HepG2 (cell line): Measurements from ENCODE around the gene CCS. TPM values are rescaled to one million over a fixed set of nuclear protein-coding genes. Genes with fewer than 3 reads are reported as not detected.

Experiments
- ATAC-seq: fragments of 200-7000 bp; cut with Tn5 transposase; 3 replicates; pipeline ENCODE4 v1.9.1; 2020; ENCODE audit warnings: mild to moderate bottlenecking, moderate library complexity
- BruUV-seq: library from RNA; stranded (reverse); fragments of 400-500 nt; replicated peaks from 2 replicates; lab custom pipeline; 2021; lab: Mats Ljungman, UMichigan
- CTCF ChIA-PET: fragments of 300-600 bp; formaldehyde crosslinking; extraction: SDS; loops from one replicate; lab custom pipeline; 2021; ENCODE audit warnings: low total read pairs, inconsistent platforms, low intra/inter-chr PET ratio; lab: Yijun Ruan, JAX
- POLR2A ChIA-PET: fragments of 350-600 bp; sonication (Branson Sonifier 250); formaldehyde crosslinking; loops from one replicate; lab custom pipeline; 2020; ENCODE audit warnings: antibody characterized with exemption, inconsistent platforms; lab: Yijun Ruan, JAX
- DNase-seq: peaks from one replicate; pipeline ENCODE4 v3.0.0-alpha.2; 2015; ENCODE audit warnings: low spot score
- FAIRE-seq: peaks from 3 replicates; lab custom pipeline; 2011; peaks lifted over from hg19 to GRCh38; lab: Jason Lieb, UNC
- H2AFZ ChIP-seq: one replicate; pipeline ENCODE4 v1.6.1; 2011; ENCODE audit warnings: low read length, inconsistent platforms
- H3K27ac ChIP-seq: fragments of 300-600 bp; 3 replicates; pipeline ENCODE4 v1.8.0; 2011; ENCODE audit warnings: mixed run types, mild to moderate bottlenecking, mixed read lengths, low read length, inconsistent platforms; ENCODE audit not compliant: insufficient read depth; ENCODE audit errors: extremely low read length
- H3K27me3 ChIP-seq, 2 experiments: fragments of 200-600 bp in 1 of 2; 2 replicates in 1 of 2; 3 replicates in 1 of 2; pipeline versions ENCODE4 v1.6.0 to v1.8.0; 2011; ENCODE audit warnings: low read length in 2 of 2, mild to moderate bottlenecking in 2 of 2, moderate library complexity in 2 of 2, inconsistent platforms in 1 of 2; ENCODE audit not compliant: insufficient read depth in 2 of 2, control insufficient read depth in 1 of 2
- H3K36me3 ChIP-seq, 2 experiments: fragments of 200-600 bp in 1 of 2; replicated peaks in 1 of 2; 2 replicates in 1 of 2; 3 replicates in 1 of 2; pipeline versions ENCODE4 v1.5.1 to v1.8.0; 2011; ENCODE audit warnings: low read length in 2 of 2, inconsistent platforms in 1 of 2; ENCODE audit not compliant: insufficient read depth in 2 of 2, control insufficient read depth in 1 of 2
- H3K4me1 ChIP-seq: 2 replicates; pipeline ENCODE4 v1.5.1; 2012; ENCODE audit warnings: low read length, inconsistent platforms; ENCODE audit not compliant: insufficient read depth
- H3K4me2 ChIP-seq: 2 replicates; pipeline ENCODE4 v1.6.0; 2011; ENCODE audit warnings: low read depth, low read length, inconsistent platforms
- H3K4me3 ChIP-seq, 3 experiments: fragments of 200-600 bp in 1 of 3; sonication (generic), shearing (Covaris generic) in 1 of 3; replicated peaks in 1 of 3; 2 replicates each; pipeline ENCODE4 v1.5.1; 2011 to 2016; ENCODE audit warnings: low read length in 3 of 3, inconsistent platforms in 2 of 3, low read depth in 2 of 3, mild to moderate bottlenecking in 2 of 3, control low read depth in 1 of 3, mixed read lengths in 1 of 3; ENCODE audit not compliant: insufficient read depth in 1 of 3
- H3K79me2 ChIP-seq: one replicate; pipeline ENCODE4 v1.6.1; 2011; ENCODE audit warnings: low read length, inconsistent platforms; ENCODE audit not compliant: insufficient read depth
- H3K9ac ChIP-seq: 2 replicates; pipeline ENCODE4 v1.6.0; 2011; ENCODE audit warnings: mild to moderate bottlenecking, low read depth, low read length, inconsistent platforms; ENCODE audit not compliant: insufficient read depth
- H3K9me3 ChIP-seq: 2 replicates; pipeline ENCODE4 v1.5.1; 2012; ENCODE audit warnings: mild to moderate bottlenecking, low read length
- H4K20me1 ChIP-seq: 2 replicates; pipeline ENCODE4 v1.6.0; 2011; ENCODE audit warnings: inconsistent platforms, mild to moderate bottlenecking, low read length, moderate library complexity; ENCODE audit not compliant: insufficient read depth
- AGO1 ChIP-seq: fragments of 200-400 bp; formaldehyde crosslinking; IDR thresholded peaks from 2 replicates; pipeline ENCODE4 v1.6.1; 2017; ENCODE audit warnings: mild to moderate bottlenecking, low read depth, low read length, moderate library complexity; ENCODE audit not compliant: poor library complexity, severe bottlenecking
- AHR ChIP-seq: IDR thresholded peaks from 2 replicates; pipeline ENCODE4 v1.6.1; 2018; ENCODE audit warnings: missing genetic modification reagents, missing compliant biosample characterization
- ATAD3A ChIP-seq: sonication (generic); formaldehyde crosslinking; IDR thresholded peaks from 2 replicates; pipeline ENCODE4 v1.4.0; 2020; ENCODE audit warnings: missing genetic modification reagents
- HDAC1 ChIP-seq: sonication (generic); formaldehyde crosslinking; IDR thresholded peaks from 2 replicates; pipeline ENCODE4 v1.5.1; 2020; ENCODE audit warnings: mild to moderate bottlenecking, missing genetic modification reagents
- PRMT3 ChIP-seq: sonication (generic); formaldehyde crosslinking; IDR thresholded peaks from 2 replicates; pipeline ENCODE4 v1.8.1; 2022; ENCODE audit warnings: low read depth, mild to moderate bottlenecking, moderate library complexity, missing genetic modification reagents, borderline replicate concordance
- REL ChIP-seq: sonication (generic); formaldehyde crosslinking; conservative IDR thresholded peaks from 2 replicates; pipeline ENCODE4 v1.8.0; 2022; ENCODE audit warnings: mild to moderate bottlenecking, missing genetic modification reagents, moderate library complexity
- SIN3B ChIP-seq: fragments of 150-350 bp; IDR thresholded peaks from 2 replicates; pipeline ENCODE4 v1.6.1; 2014; ENCODE audit warnings: low read length
- TMF1 ChIP-seq: sonication (generic); formaldehyde crosslinking; IDR thresholded peaks from 2 replicates; pipeline ENCODE4 v1.8.1; 2022; ENCODE audit warnings: low read depth, missing genetic modification reagents
- ZMYM2 ChIP-seq: sonication (generic); formaldehyde crosslinking; IDR thresholded peaks from 2 replicates; pipeline ENCODE4 v1.8.0; 2022; ENCODE audit warnings: mild to moderate bottlenecking, missing genetic modification reagents
- ZNF558 ChIP-seq: sonication (generic); formaldehyde crosslinking; IDR thresholded peaks from 2 replicates; pipeline ENCODE4 v1.9.0; 2022; ENCODE audit warnings: mild to moderate bottlenecking, missing genetic modification reagents, borderline replicate concordance
- ZNF614 ChIP-seq: IDR thresholded peaks from 2 replicates; pipeline ENCODE4 v1.6.1; 2018; ENCODE audit warnings: missing biosample characterization, missing genetic modification reagents, inconsistent platforms, borderline replicate concordance
- WGBS: methylation state at CpG from one replicate; pipeline ENCODE4 v1.1.6; 2017; ENCODE audit warnings: low lambda C conversion rate; 5-methylcytosine and 5-hydroxymethylcytosine counted together
- in situ Hi-C: cut with HindIII; loops from 2 replicates; pipeline ENCODE4 v1.10.0; 2017; ENCODE audit warnings: low pct_unique_long_range_greater_than_20kb; ENCODE audit not compliant: extremely low pct_ligation_motif_present
- intact Hi-C: fragments of 100-400 bp; cut with micrococcal nuclease; formaldehyde crosslinking; loops from one replicate; pipeline ENCODE4 v1.10.0; 2022; ENCODE audit not compliant: unreplicated experiment
- polyA plus RNA-seq, 8 experiments: library from polyadenylated mRNA; depleted of rRNA in 3 of 8; stranded (reverse) in 7 of 8; unstranded in 1 of 8; fragments of >200 nt; fragmentation: Illumina TruSeq in 4 of 8; extraction: Trizol in 4 of 8; gene quantifications; 2 replicates each; pipeline versions ENCODE4 v1.2.1 to v1.2.3, GENCODE V29; 2011 to 2016; ENCODE audit warnings: low read depth in 4 of 8, missing spikeins in 1 of 8, mixed read lengths in 1 of 8; ENCODE audit not compliant: insufficient read depth in 1 of 8
- total RNA-seq, 5 experiments: library from RNA; depleted of rRNA; stranded (reverse); fragments of >200 nt; fragmentation: Illumina TruSeq; extraction: Trizol; gene quantifications; 2 replicates each; pipeline ENCODE4 v1.2.3, GENCODE V29; 2016; ENCODE audit warnings: low read depth in 1 of 5
- TF ChIP-seq, protein P1 (sequence below): sonication (generic); formaldehyde crosslinking; IDR thresholded peaks from 2 replicates; pipeline ENCODE4 v1.4.0; 2020; ENCODE audit warnings: missing genetic modification reagents
- TF ChIP-seq, protein P2 (sequence below): sonication (generic); formaldehyde crosslinking; IDR thresholded peaks from 2 replicates; pipeline ENCODE4 v1.8.1; 2023; ENCODE audit warnings: mild to moderate bottlenecking, missing genetic modification reagents
- TF ChIP-seq, protein P3 (sequence below): IDR thresholded peaks from 2 replicates; pipeline ENCODE4 v1.6.1; 2016; ENCODE audit warnings: mild to moderate bottlenecking, missing biosample characterization, missing genetic modification reagents

The CCS gene
- total and polyA plus RNA-seq, 2 of the 13 experiments (the other 11 are each of a cell fraction or from before 2014, with no cell fraction given), result 25.4 to 44.6 TPM

DNA sequence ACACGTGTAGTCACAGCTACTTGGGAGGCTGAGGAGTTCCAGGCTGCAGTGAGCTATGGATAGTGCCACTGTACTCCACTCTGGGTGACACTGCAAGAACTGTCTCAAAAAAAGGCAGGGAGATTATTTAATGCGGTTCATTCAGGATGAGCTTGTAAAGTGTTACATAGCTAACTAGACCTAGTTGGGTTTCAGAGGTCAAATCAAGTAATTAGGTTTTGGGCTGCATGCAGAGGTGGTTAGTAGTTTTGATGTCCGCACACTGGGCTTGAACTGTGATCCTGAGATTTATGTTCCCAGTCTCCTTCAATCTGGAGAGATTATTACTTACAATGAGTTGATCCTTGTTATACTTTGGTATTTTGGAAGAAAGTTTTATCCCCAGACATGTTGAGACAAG is 43.4 kb downstream of the CCS start:
- H3K27me3 ChIP-seq, result no peaks in the 10 kb centered on the region; a peak in 1 of 5 replicates
- H3K4me1 ChIP-seq, result peaks cover 43% of the 10 kb centered on the region
- H3K36me3 ChIP-seq, result peaks cover 3 to 11% of the 10 kb centered on the region in 2 experiments; a peak in 2 of 5 replicates
- H3K4me3 ChIP-seq, result no peak overlapping the region
- no peak overlapping the region for H3K9ac ChIP-seq
- in situ Hi-C loops (no loop called here), intact Hi-C loops (no loop called here)
- H2AFZ ChIP-seq, result no peak overlapping the region
- no peak for FAIRE-seq
- H3K4me2 ChIP-seq, result no peak overlapping the region
- CTCF ChIA-PET, result no interaction called here
- WGBS, result 97% methylated on average over 3 of the region's 3 CpGs
- no peak for ATAC-seq
- no peak for DNase-seq
- BruUV-seq, result no TSS peak
- TF ChIP-seq, protein P1, sequence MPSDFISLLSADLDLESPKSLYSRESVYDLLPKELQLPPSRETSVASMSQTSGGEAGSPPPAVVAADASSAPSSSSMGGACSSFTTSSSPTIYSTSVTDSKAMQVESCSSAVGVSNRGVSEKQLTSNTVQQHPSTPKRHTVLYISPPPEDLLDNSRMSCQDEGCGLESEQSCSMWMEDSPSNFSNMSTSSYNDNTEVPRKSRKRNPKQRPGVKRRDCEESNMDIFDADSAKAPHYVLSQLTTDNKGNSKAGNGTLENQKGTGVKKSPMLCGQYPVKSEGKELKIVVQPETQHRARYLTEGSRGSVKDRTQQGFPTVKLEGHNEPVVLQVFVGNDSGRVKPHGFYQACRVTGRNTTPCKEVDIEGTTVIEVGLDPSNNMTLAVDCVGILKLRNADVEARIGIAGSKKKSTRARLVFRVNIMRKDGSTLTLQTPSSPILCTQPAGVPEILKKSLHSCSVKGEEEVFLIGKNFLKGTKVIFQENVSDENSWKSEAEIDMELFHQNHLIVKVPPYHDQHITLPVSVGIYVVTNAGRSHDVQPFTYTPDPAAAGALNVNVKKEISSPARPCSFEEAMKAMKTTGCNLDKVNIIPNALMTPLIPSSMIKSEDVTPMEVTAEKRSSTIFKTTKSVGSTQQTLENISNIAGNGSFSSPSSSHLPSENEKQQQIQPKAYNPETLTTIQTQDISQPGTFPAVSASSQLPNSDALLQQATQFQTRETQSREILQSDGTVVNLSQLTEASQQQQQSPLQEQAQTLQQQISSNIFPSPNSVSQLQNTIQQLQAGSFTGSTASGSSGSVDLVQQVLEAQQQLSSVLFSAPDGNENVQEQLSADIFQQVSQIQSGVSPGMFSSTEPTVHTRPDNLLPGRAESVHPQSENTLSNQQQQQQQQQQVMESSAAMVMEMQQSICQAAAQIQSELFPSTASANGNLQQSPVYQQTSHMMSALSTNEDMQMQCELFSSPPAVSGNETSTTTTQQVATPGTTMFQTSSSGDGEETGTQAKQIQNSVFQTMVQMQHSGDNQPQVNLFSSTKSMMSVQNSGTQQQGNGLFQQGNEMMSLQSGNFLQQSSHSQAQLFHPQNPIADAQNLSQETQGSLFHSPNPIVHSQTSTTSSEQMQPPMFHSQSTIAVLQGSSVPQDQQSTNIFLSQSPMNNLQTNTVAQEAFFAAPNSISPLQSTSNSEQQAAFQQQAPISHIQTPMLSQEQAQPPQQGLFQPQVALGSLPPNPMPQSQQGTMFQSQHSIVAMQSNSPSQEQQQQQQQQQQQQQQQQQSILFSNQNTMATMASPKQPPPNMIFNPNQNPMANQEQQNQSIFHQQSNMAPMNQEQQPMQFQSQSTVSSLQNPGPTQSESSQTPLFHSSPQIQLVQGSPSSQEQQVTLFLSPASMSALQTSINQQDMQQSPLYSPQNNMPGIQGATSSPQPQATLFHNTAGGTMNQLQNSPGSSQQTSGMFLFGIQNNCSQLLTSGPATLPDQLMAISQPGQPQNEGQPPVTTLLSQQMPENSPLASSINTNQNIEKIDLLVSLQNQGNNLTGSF (CRISPR knock-in tag), result no peak
- TF ChIP-seq ZNF614 (CRISPR knock-in tag) (no peak), REL (CRISPR knock-in tag) (no peak), SIN3B (no peak), PRMT3 (CRISPR knock-in tag) (no peak), AHR (CRISPR knock-in tag) (no peak), HDAC1 (CRISPR knock-in tag) (no peak), TMF1 (CRISPR knock-in tag) (no peak), AGO1 (no peak), ZNF558 (CRISPR knock-in tag) (no peak), ATAD3A (CRISPR knock-in tag) (no peak), ZMYM2 (CRISPR knock-in tag) (no peak)
- TF ChIP-seq, protein P2, sequence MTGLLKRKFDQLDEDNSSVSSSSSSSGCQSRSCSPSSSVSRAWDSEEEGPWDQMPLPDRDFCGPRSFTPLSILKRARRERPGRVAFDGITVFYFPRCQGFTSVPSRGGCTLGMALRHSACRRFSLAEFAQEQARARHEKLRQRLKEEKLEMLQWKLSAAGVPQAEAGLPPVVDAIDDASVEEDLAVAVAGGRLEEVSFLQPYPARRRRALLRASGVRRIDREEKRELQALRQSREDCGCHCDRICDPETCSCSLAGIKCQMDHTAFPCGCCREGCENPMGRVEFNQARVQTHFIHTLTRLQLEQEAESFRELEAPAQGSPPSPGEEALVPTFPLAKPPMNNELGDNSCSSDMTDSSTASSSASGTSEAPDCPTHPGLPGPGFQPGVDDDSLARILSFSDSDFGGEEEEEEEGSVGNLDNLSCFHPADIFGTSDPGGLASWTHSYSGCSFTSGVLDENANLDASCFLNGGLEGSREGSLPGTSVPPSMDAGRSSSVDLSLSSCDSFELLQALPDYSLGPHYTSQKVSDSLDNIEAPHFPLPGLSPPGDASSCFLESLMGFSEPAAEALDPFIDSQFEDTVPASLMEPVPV (CRISPR knock-in tag), result no peak
- TF ChIP-seq, protein P3, sequence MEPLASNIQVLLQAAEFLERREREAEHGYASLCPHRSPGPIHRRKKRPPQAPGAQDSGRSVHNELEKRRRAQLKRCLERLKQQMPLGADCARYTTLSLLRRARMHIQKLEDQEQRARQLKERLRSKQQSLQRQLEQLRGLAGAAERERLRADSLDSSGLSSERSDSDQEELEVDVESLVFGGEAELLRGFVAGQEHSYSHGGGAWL (CRISPR knock-in tag), result no peak
- TF ChIP-seq, all 625 proteins: peak for 0
- no peaks in the 10 kb centered on the region for H3K9me3 ChIP-seq
- H4K20me1 ChIP-seq, result peaks cover 36% of the 10 kb centered on the region
- POLR2A ChIA-PET, result interaction anchor here (1.1 to 10.0 kb wide), 3 partner anchors 15 to 44 kb away, joined by 3 to 211 read pairs (median 52); partner anchors contain the start of genes CCDC87, CCS, RBM14 and RBM4B
- peak overlapping the region; percentile 19 for H3K27ac ChIP-seq
- H3K79me2 ChIP-seq, result peaks cover 80% of the 10 kb centered on the region
